ENCODE data around the gene EPHB6.
A peak's percentile ranks its signal among the peaks of the same experiment; 100 is the strongest.

Gene EPHB6

DNA sequence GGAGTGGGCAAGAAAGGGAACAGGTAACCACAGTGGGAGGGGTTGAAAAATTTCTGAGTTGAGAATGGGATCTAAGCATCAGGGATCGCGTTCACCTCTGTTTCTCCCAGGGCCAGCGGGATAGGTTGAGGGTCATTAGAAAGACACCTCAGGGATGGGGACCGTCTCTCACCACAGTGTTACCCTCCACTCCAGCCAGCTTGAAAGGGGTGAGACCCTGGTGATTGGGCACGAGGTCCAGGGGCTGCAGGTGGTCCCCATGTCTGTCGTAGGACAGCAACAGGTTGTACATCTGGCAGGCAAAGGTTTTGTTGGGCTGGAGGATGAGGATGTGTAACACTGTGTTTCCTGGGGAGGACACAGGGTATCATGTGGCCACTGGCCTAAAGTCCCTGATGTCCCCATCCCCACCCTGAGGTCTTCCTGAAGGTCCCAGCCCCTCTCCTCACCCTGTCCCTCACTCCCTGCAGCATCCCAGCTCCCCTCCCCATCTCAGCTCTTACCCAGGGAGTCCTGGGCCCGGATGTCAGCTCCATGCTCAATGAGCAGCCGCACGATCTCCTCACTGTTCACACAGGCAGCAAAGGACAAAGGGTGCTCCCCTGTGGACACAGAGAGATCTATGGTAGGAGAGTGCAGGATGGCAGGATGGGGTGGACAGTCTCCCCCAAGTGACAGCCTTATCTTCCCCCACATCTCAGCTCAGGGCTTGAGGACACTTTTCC is 21.5 kb downstream of the EPHB6 start:
- DNase-seq (ENCODE audit: extremely low read depth in 1 of 2, low read depth in 1 of 2): no peak

DNA sequence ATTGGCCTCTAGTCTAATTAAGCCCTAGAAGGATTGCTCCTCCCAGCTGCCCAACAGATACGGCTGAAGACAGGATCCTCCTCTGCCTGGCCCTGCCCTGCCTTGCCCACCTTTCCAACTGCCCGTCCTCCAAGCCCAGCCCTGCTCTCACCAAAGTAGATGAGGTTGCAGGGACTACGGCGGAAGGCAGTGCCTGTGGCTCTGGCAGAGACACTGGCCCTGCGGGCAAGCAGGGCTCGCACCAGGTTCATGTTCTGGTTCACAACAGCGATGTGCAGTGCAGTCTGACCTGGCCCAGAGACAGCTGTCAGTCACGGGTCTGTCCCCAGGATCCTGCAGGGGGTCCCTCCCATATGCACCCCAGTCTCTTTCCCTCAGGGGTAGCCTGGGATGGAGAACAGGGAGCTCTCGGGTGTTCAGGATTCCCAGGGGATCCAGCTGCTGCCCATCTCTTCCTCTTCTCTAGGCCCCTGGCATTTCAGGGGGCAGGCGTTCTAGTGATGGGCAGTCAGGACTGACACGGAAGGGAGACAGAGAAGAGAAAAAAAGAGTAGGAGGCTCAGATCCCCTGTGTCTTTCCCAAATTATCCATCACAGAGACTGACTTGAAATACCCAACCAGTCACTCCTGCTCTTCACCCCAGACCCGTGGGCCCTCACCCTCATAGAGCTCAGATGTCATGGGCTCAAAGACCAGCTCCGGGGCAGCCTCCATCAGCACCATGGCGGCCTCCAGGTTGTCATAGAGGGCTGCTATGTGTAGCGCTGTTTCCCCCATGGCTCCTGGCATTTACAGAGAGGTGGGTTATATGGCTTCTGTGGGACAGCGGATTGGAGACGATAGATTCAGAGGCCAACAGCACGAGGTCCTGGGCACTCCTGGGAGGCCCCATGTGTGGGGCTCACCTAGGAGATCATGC is 22.4 kb downstream of the EPHB6 start:
- no peak for DNase-seq (ENCODE audit: extremely low read depth in 1 of 2, low read depth in 1 of 2)

DNA sequence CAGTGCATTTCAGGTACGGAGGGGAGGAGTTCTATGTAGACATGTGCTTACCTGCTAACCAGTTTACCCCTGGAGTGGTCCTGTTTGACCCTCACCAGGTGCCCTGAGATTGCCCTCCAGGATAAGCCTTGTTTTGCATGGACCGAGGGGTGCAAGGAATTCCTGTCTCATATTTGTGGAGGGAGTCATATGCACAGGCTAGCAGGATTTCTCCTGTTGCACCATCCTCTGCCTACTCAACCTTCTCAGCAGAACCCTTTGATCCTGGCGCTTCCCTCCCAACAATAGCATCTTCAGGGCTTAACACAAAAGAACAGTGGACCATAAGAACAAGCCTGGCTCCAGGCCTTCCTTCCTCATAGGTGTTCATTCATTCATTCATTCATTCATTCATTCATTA is 23.4 kb downstream of the EPHB6 start:
- no peak for DNase-seq (ENCODE audit: extremely low read depth in 1 of 2, low read depth in 1 of 2)

- no peak for DNase-seq (ENCODE audit: extremely low read depth in 1 of 2, low read depth in 1 of 2)
These were observed 24.2 kb downstream of the EPHB6 start for GRCh38 chr7:142879060-142879459.

DNA sequence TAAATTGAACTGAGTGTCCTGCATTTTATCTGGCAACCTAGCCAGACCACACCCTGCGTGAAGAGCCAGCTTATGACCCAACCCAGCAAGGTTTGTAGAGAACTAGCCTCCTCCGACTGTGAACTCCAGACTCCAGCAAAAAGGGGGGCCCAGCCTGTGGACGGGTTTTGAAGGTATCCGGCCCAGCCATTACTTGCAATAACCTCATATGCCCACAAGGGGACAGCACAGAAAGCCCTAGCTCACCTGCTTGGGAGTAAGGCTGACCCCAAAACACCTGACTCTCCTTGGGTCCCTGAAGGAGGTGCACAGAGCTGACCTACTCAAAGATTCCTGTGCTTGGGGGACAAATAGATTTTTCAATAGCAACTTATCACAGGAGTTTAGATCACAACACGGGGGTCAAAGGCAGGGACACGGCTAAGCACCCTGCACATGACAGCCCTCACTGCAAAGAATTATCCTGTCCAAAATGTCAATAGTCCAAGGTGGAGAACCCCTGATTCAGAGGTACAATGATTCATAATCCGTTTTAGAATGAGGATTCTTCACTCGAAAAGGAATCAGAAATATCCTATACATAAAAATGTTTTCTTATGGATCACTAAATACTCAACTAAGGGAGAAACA is 26.1 kb downstream of the EPHB6 start:
- DNase-seq (ENCODE audit: extremely low read depth in 1 of 2, low read depth in 1 of 2): peak in 1 of 2 donors; percentile 10

- no peak for DNase-seq (ENCODE audit: extremely low read depth in 1 of 2, low read depth in 1 of 2)
These were observed 26.9 kb downstream of the EPHB6 start for GRCh38 chr7:142881586-142882337.

DNA sequence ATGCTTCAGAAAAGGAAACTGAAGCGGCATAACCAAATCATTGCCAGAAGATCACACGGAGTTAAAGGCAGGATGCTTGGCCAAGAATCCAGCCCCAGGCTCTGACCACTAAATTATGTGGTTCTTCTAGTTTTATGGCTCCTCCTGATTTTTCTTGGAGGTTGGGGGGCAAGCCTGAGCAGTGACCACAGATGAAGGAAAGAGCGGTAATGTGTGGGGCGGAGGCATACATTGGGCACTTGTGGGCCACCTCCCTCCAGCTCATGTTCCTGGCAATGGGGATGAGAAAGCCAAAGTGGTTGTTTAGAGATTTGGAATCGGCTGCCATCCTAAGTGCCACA is 27.4 kb downstream of the EPHB6 start:
- DNase-seq (ENCODE audit: extremely low read depth in 1 of 2, low read depth in 1 of 2): no peak

- no peak for DNase-seq (ENCODE audit: extremely low read depth in 1 of 2, low read depth in 1 of 2)
These were observed 28.3 kb downstream of the EPHB6 start for GRCh38 chr7:142883145-142883544.

DNA sequence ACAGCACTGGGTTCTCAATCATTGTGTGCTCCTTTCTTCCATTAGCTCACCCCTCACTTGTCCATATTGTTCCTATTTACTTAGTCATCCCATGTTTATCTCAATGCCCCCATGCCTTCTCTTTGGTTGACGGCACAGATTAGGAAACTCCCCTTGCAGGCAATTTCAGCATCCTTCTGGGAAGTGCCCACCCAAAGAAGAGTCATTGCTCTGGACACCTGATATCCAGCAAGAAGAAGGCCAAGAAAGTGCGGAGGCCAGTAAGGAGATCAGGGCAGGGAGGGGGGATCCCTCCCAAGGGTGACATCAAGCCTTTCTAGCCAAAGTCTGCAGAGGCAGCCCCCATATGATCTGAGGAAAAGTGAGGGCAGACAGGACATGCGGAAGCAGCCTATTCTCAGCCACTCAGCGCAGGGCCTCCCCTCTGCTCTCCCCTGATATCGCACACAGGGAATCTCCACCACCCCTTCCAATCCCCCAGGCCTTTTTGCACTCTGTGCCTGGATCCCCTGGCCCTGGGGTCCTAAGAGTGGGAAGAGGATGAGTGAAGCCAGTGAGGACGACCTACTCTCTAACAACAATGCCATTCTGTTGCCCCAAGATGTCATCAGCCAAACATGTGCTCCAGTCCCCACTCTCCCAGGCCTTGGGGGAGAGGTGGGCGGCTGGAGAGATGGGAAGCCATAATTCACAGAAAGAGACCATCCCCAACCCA is 28.9 kb downstream of the EPHB6 start:
- DNase-seq (ENCODE audit: extremely low read depth in 1 of 2, low read depth in 1 of 2): no peak

GRCh38 chr7:142884286-142884640 is 29.4 kb downstream of the EPHB6 start:
- no peak for DNase-seq (ENCODE audit: extremely low read depth in 1 of 2, low read depth in 1 of 2)

DNA sequence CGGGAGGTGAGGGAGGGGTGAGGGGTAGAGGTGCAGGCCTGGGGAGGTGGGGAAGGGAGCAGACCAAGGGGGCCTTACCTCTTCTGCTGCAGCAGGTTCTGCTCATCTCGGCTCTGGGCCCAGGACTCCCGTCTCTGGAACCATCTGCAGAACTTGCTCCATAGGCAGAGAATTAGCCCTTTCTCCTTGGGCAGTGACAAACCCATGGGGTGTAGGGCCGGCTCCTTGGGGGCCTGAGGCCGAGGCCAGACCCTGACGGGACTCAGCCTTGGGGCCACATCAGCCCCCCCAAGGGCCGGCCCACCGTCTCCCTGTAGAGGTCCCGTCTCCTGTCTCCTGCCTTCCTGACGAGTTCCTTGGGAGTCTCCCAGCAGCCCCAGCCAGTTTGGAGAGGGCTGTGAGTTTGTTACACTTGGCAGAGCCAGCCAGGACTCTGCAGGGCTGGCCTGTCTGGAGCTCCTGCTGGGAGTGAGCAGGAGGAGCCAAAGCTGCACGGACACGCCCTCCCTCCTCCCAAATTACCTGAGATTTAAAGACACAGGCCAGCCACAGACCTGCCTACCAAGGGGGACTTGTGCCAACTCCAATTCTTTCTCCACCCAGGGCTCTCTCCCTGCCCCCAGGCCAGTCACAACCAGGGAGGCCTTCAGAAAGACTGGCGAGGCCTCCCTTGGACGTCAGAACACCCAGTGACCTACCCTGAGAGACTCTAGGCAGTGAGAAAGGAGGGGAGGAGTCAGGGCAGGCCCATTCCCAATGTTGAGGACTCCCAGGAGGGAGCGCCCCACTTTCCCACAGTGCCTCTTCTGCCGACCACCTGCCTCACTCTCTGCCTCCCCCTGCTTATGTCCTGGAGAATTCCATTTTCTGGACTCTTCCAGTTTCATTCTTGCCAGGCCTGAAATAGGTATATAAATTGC is 30.7 kb downstream of the EPHB6 start, which contains the start of gene TRPV6:
TSS of gene TRPV6 (minus strand) at position 435 of the 920 bp plus-strand sequence.
- DNase-seq (ENCODE audit: extremely low read depth in 1 of 2, low read depth in 1 of 2): no peak

- DNase-seq (ENCODE audit: extremely low read depth in 1 of 2, low read depth in 1 of 2): no peak
These were observed 32.0 kb downstream of the EPHB6 start for GRCh38 chr7:142886866-142887265.

GRCh38 chr7:142887282-142888015 is 32.6 kb downstream of the EPHB6 start:
- DNase-seq (ENCODE audit: extremely low read depth in 1 of 2, low read depth in 1 of 2): no peak

- no peak for DNase-seq (ENCODE audit: extremely low read depth in 1 of 2, low read depth in 1 of 2)
These were observed 34.9 kb downstream of the EPHB6 start for GRCh38 chr7:142889816-142890215.

DNA sequence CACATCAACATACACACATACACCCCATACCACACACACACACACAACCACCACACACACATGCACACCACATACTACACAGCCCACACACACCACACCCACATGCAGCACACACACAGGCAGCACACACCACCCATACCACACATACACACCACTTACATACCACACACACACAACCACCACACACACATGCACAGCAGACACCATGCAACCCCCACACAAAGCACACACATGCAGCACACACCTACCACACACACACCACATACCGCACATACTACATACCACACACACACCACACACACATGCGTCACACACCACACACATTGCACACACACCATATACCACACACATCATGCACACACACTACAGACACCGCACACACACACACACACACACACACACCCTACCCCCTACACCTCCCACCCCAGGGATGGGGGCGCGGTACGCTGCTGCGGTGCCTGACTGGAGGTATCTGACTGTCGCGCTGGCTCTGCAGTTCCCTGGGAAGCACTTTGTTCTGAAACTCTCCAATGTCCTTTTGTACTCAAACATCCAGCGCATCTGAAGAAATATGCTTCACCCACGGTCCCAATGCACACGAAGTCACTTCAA is 36.1 kb downstream of the EPHB6 start:
- no peak for DNase-seq (ENCODE audit: extremely low read depth in 1 of 2, low read depth in 1 of 2)

DNA sequence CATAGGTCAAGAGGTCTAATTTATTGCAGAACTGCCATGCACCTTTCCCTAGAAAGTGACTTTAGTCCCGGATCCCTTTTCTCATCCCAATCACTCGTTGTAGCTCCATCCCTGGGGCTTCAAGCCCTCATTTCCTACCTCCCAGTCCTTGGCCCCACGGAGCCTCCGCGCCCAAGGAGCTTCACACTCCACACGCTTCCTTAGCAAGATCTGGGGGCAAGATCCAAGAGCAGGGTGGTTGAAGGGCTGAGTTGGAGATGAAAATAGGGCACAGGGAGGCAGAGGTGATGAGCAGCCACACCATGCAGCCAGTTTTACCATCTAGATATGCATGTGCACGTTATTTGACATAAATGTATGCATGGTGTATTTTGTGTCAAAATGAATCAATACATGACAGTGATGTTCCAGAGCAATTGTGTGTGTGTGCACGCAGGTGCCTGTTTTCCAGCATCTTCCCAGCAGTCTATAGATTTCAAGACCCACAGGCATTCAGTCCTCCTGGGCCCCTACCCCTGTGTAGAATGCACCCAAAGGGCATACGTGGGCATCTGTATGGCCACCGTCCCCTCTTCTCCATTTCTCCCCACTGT is 36.7 kb downstream of the EPHB6 start:
- DNase-seq (ENCODE audit: extremely low read depth in 1 of 2, low read depth in 1 of 2): no peak

- DNase-seq (ENCODE audit: extremely low read depth in 1 of 2, low read depth in 1 of 2): no peak
These were observed 38.1 kb downstream of the EPHB6 start for GRCh38 chr7:142892951-142893350.

Measured in activated CD8-positive, alpha-beta memory T cell treated with anti-CD3 and anti-CD28 coated beads for 1 hour (primary cell).